GM12892 (cell line): ENCODE results near the gene KCNIP4.

ENCODE experiments used
- DNase-seq: peaks from one replicate; pipeline ENCODE4 v3.0.0; 2011; ENCODE audit not compliant: insufficient read length
- FAIRE-seq: peaks from 2 replicates; lab custom pipeline; 2011; peaks lifted over from hg19 to GRCh38; lab: Jason Lieb, UNC
- POLR2A ChIP-seq: IDR thresholded peaks from 2 replicates; pipeline ENCODE4 v1.6.1; 2011; ENCODE audit warnings: low read depth, low read length, control low read depth
- POLR2AphosphoS5 ChIP-seq: IDR thresholded peaks from 2 replicates; pipeline ENCODE4 v1.6.1; 2011; ENCODE audit warnings: low read depth, low read length, control low read depth
- TAF1 ChIP-seq: IDR thresholded peaks from 2 replicates; pipeline ENCODE4 v1.6.1; 2011; ENCODE audit warnings: low read depth, mild to moderate bottlenecking, control low read depth, low read length, borderline replicate concordance

Gene KCNIP4

GRCh38 chr4:20687864-20688263 lies 1260.7 kb downstream of the KCNIP4 start:
- DNase-seq (no peak), FAIRE-seq (no peak)
- no peak for TF ChIP-seq POLR2A
- no peak for TF ChIP-seq POLR2AphosphoS5
- no peak for TF ChIP-seq TAF1

GRCh38 chr4:20684852-20685763 lies 1263.5 kb downstream of the KCNIP4 start:
- FAIRE-seq: no peak
- no peak for TF ChIP-seq TAF1
- TF ChIP-seq POLR2AphosphoS5: no peak
- TF ChIP-seq POLR2A: no peak

GRCh38 chr4:20683766-20684165 lies 1264.8 kb downstream of the KCNIP4 start:
- TF ChIP-seq POLR2AphosphoS5 (no peak), TAF1 (no peak), POLR2A (no peak)
- FAIRE-seq (no peak), DNase-seq (no peak)

More at GRCh38 chr4:20684852-20685763, 1263.5 kb downstream of the KCNIP4 start:
- DNase-seq: no peak

GRCh38 chr4:20682853-20683252 lies 1265.7 kb downstream of the KCNIP4 start:
- no peak for FAIRE-seq
- no peak for TF ChIP-seq TAF1
- no peak for TF ChIP-seq POLR2AphosphoS5
- TF ChIP-seq POLR2A: no peak
- DNase-seq: no peak

- DNase-seq (no peak), FAIRE-seq (no peak)
- TF ChIP-seq POLR2A (no peak), TAF1 (no peak), POLR2AphosphoS5 (no peak)
Measured at GRCh38 chr4:20681271-20681670, 1267.3 kb downstream of the KCNIP4 start.

GRCh38 chr4:20680736-20681135 lies 1267.8 kb downstream of the KCNIP4 start:
- no peak for DNase-seq
- TF ChIP-seq POLR2AphosphoS5: no peak
- TF ChIP-seq POLR2A: no peak
- TF ChIP-seq TAF1: no peak
- no peak for FAIRE-seq

GRCh38 chr4:20679951-20680350 lies 1268.6 kb downstream of the KCNIP4 start:
- DNase-seq: no peak
- TF ChIP-seq POLR2AphosphoS5: no peak
- no peak for FAIRE-seq
